Measurements from ENCODE around the gene NUP210. TPM values are rescaled to one million over a fixed set of nuclear protein-coding genes. Genes with fewer than 3 reads are reported as not detected.

NUP210 gene
- total and polyA plus RNA-seq, 2 donors (not counting 3 experiments of a cell fraction or from before 2014, with no cell fraction given): 0.14 to 0.84 TPM

- DNase-seq (ENCODE audit: low read depth, low spot score): no peak
- CTCF ChIA-PET: no interaction called here
Measured at GRCh38 chr3:13266651-13267362, 153.3 kb downstream of the NUP210 start.

More at GRCh38 chr3:13266651-13267362, 153.3 kb downstream of the NUP210 start:
- Histone ChIP-seq H3K79me2 (ENCODE audit: control insufficient read depth, insufficient read depth, low read length) (no peaks in the 10 kb centered on the region), H3K4me1 (ENCODE audit: control insufficient read depth, extremely low read depth, insufficient read depth, low read length) (no peaks in the 10 kb centered on the region), H4K20me1 (replicated peaks; ENCODE audit: control insufficient read depth, extremely low read depth, insufficient read depth, low read length) (no peaks in the 10 kb centered on the region), H3K36me3 (ENCODE audit: control insufficient read depth in 2 of 2, extremely low read depth in 1 of 2, insufficient read depth in 2 of 2, low read length in 2 of 2) (no peaks in the 10 kb centered on the region), H2AFZ (ENCODE audit: low read depth, low read length) (no peak overlapping the region), H3K27me3 (ENCODE audit: control insufficient read depth in 2 of 2, insufficient read depth in 2 of 2, low read length in 2 of 2) (no peaks in the 10 kb centered on the region), H3K9me1 (replicated peaks; ENCODE audit: control insufficient read depth, extremely low read depth, insufficient read depth, low read length) (no peaks in the 10 kb centered on the region), H3K27ac (ENCODE audit: insufficient read depth, low read depth, low read length) (no peak overlapping the region), H3K9ac (replicated peaks; ENCODE audit: extremely low read depth, insufficient read depth, low read length) (no peak overlapping the region), H3K9me3 (replicated peaks; ENCODE audit: control insufficient read depth, insufficient read depth, low read length) (no peaks in the 10 kb centered on the region), H3K4me3 (replicated peaks in 1 of 3; ENCODE audit: insufficient read depth in 1 of 3, low read depth in 1 of 3, low read length in 3 of 3) (no peak overlapping the region), H3K4me2 (ENCODE audit: insufficient read depth, low read length) (no peak overlapping the region)
- BruUV-seq (replicated peaks): no TSS peak
- intact Hi-C loops (cut with micrococcal nuclease) (no loop called here), dilution Hi-C loops (cut with MboI; ENCODE audit: extremely low pct_ligation_motif_present, low sequenced_read_pairs) (no loop called here)
- FAIRE-seq: no peak
- TF ChIP-seq, protein P1, sequence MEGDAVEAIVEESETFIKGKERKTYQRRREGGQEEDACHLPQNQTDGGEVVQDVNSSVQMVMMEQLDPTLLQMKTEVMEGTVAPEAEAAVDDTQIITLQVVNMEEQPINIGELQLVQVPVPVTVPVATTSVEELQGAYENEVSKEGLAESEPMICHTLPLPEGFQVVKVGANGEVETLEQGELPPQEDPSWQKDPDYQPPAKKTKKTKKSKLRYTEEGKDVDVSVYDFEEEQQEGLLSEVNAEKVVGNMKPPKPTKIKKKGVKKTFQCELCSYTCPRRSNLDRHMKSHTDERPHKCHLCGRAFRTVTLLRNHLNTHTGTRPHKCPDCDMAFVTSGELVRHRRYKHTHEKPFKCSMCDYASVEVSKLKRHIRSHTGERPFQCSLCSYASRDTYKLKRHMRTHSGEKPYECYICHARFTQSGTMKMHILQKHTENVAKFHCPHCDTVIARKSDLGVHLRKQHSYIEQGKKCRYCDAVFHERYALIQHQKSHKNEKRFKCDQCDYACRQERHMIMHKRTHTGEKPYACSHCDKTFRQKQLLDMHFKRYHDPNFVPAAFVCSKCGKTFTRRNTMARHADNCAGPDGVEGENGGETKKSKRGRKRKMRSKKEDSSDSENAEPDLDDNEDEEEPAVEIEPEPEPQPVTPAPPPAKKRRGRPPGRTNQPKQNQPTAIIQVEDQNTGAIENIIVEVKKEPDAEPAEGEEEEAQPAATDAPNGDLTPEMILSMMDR (IDR thresholded peaks at IDR 0.05; ENCODE audit: extremely low read depth in 1 of 2, insufficient read depth in 1 of 2, low read depth in 1 of 2, low read length in 2 of 2): no peak
- TF ChIP-seq POLR2AphosphoS5 (IDR thresholded peaks at IDR 0.05; ENCODE audit: insufficient read depth, low read depth, low read length) (no peak), GATA2 (IDR thresholded peaks at IDR 0.05; ENCODE audit: insufficient read depth, insufficient read length, low read depth, low read length) (no peak), EZH2 (IDR thresholded peaks at IDR 0.05; ENCODE audit: borderline replicate concordance, low read depth, low read length, severe bottlenecking) (no peak), FOS (IDR thresholded peaks at IDR 0.05; ENCODE audit: borderline replicate concordance, insufficient read depth, low read length) (no peak), JUN (IDR thresholded peaks at IDR 0.05; ENCODE audit: borderline replicate concordance, insufficient read depth, insufficient read length, low read depth) (no peak), MYC (IDR thresholded peaks at IDR 0.05; ENCODE audit: low read depth, low read length) (no peak), POLR2A (IDR thresholded peaks at IDR 0.05; ENCODE audit: low read depth, low read length) (no peak)
- TF ChIP-seq, protein P2, sequence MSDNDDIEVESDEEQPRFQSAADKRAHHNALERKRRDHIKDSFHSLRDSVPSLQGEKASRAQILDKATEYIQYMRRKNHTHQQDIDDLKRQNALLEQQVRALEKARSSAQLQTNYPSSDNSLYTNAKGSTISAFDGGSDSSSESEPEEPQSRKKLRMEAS (IDR thresholded peaks at IDR 0.05; ENCODE audit: insufficient read depth, insufficient read length): no peak
- POLR2A ChIA-PET: no interaction called here

Small RNAs within 50 kb of the gene (small RNA-seq; reads per million reads assigned to genes)
- not detected for gene AC027124.2 (ENCODE audit: insufficient read depth, insufficient read length, low read depth, low replicate concordance)

Other genes starting within 250 kb of the NUP210 start
- gene HDAC11, start 60.0 kb upstream of the NUP210 start, total RNA-seq: 8.3 and 8.8 TPM in 2 replicates
- 6.8 and 8.3 TPM in 2 replicates for gene HDAC11, start 60.0 kb upstream of the NUP210 start, polyA plus RNA-seq
- 0.07 and 1.4 TPM in 2 replicates for gene FBLN2, start 128.8 kb upstream of the NUP210 start, total RNA-seq
- gene FBLN2, start 128.8 kb upstream of the NUP210 start, polyA plus RNA-seq: 1.9 and 2.3 TPM in 2 replicates

Measured in endothelial cell of umbilical vein (primary cell).